GM12865 (cell line): Measurements from ENCODE around the gene SETD3.

ENCODE experiments used
- DNase-seq: peaks from one replicate; pipeline ENCODE4 v3.0.0; 2010; ENCODE audit warnings: low read depth
- H3K4me3 ChIP-seq: 2 replicates; pipeline ENCODE4 v1.5.1; 2011; ENCODE audit warnings: mild to moderate bottlenecking, low read depth, low read length, control low read depth
- CTCF ChIP-seq: IDR thresholded peaks from 2 replicates; pipeline ENCODE4 v1.5.1; 2011; ENCODE audit warnings: low read length, control low read depth, low read depth, inconsistent platforms; ENCODE audit not compliant: insufficient read depth; ENCODE audit errors: missing control alignments

The SETD3 gene

GRCh38 chr14:99459481-99460100 lies 21.1 kb downstream of the SETD3 start:
- H3K4me3 ChIP-seq, result no peak overlapping the region
- no peak for DNase-seq
- TF ChIP-seq CTCF, result no peak

- no peak for TF ChIP-seq CTCF
- no peak overlapping the region for H3K4me3 ChIP-seq
- no peak for DNase-seq
Measured at GRCh38 chr14:99454246-99454645, 26.4 kb downstream of the SETD3 start.

GRCh38 chr14:99452968-99453367 lies 27.7 kb downstream of the SETD3 start:
- H3K4me3 ChIP-seq, result no peak overlapping the region
- no peak for DNase-seq
- no peak for TF ChIP-seq CTCF

- no peak for TF ChIP-seq CTCF
- no peak overlapping the region for H3K4me3 ChIP-seq
- DNase-seq, result no peak
Measured at GRCh38 chr14:99451234-99451633, 29.4 kb downstream of the SETD3 start.

- no peak for TF ChIP-seq CTCF
- DNase-seq, result no peak
- H3K4me3 ChIP-seq, result no peak overlapping the region
Measured at GRCh38 chr14:99450266-99450665, 30.4 kb downstream of the SETD3 start.

GRCh38 chr14:99447739-99448138 lies 32.9 kb downstream of the SETD3 start:
- H3K4me3 ChIP-seq, result no peak overlapping the region
- no peak for TF ChIP-seq CTCF
- DNase-seq, result no peak

GRCh38 chr14:99445931-99446330 lies 34.7 kb downstream of the SETD3 start:
- no peak for TF ChIP-seq CTCF
- no peak overlapping the region for H3K4me3 ChIP-seq
- no peak for DNase-seq
